PC-9 (cell line): ENCODE data around the gene ZMYM4.

Source experiments
- EZH2 ChIP-seq: fragments of 200-600 bp; sonication (generic); IDR thresholded peaks from 2 replicates; pipeline ENCODE4 v1.8.0; 2017; ENCODE audit warnings: antibody characterized with exemption, low read depth
- TF ChIP-seq, protein P1 (sequence below): fragments of 200-600 bp; sonication (generic); conservative IDR thresholded peaks from 2 replicates; pipeline ENCODE4 v1.6.1; 2017; ENCODE audit warnings: mixed run types, antibody characterized with exemption, mild to moderate bottlenecking, moderate library complexity

DNA sequence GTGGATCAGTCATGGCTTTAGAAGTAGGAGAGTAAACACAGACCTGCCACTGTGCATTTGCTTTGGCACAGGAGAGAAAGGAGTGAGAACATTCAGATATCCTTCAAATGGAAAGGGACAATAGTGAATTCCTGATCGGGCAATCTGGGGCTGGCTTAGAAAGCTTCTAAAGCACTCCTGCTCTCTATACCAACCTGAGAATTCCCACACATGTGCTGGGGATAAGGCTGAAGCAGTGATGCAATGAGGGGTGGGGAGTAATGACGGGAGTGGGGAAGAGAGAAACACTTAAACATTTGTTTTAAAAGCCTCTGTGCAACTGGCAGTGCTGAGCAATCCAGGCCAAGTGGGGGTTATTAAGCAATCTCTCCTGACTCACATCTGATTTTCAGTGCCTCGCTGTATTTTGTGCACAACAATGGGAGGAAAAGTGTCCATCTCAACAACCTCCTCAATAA is 179.9 kb downstream of the ZMYM4 start:
- TF ChIP-seq, protein P1, sequence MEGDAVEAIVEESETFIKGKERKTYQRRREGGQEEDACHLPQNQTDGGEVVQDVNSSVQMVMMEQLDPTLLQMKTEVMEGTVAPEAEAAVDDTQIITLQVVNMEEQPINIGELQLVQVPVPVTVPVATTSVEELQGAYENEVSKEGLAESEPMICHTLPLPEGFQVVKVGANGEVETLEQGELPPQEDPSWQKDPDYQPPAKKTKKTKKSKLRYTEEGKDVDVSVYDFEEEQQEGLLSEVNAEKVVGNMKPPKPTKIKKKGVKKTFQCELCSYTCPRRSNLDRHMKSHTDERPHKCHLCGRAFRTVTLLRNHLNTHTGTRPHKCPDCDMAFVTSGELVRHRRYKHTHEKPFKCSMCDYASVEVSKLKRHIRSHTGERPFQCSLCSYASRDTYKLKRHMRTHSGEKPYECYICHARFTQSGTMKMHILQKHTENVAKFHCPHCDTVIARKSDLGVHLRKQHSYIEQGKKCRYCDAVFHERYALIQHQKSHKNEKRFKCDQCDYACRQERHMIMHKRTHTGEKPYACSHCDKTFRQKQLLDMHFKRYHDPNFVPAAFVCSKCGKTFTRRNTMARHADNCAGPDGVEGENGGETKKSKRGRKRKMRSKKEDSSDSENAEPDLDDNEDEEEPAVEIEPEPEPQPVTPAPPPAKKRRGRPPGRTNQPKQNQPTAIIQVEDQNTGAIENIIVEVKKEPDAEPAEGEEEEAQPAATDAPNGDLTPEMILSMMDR, result no peak
- TF ChIP-seq EZH2, result no peak
